ENCODE results near the gene SGIP1. TPM values are rescaled to one million over a fixed set of nuclear protein-coding genes. Genes with fewer than 3 reads are reported as not detected.

SGIP1 gene
- polyA plus RNA-seq, 1 of the 3 experiments (the other 2 are of a cell fraction), result 15.5 TPM

- H3K4me3 ChIP-seq (ENCODE audit: low read depth in 2 of 2, low read length in 1 of 2), result no peak overlapping the region
- H3K9me3 ChIP-seq, result no peaks in the 10 kb centered on the region
- peak in 1 of 2 experiments; percentile 55; a peak in 1 of 4 replicates for TF ChIP-seq EP300 (IDR thresholded peaks at IDR 0.05; ENCODE audit: borderline replicate concordance in 1 of 2, low read depth in 1 of 2, low read length in 1 of 2)
- TF ChIP-seq CHD2 (IDR thresholded peaks at IDR 0.05; ENCODE audit: low read length, partially characterized antibody), result peak; percentile 11
- TF ChIP-seq REST (IDR thresholded peaks at IDR 0.05; ENCODE audit: low read depth, low read length), result peak; percentile 58; the same call in 1 of the 2 replicates
- TF ChIP-seq FOXJ3 (CRISPR knock-in tag; IDR thresholded peaks at IDR 0.05), result 0 out of 2 replicates have a peak, but pooled peaks have one; percentile 51
- TF ChIP-seq ELF1 (IDR thresholded peaks at IDR 0.05), result no peak
- no peak for TF ChIP-seq TEAD4 (IDR thresholded peaks at IDR 0.05; ENCODE audit: borderline replicate concordance, insufficient read depth)
- TF ChIP-seq RAD21 (IDR thresholded peaks at IDR 0.05; ENCODE audit: low read length), result no peak
- TF ChIP-seq RCOR1 (IDR thresholded peaks at IDR 0.05; ENCODE audit: low read length), result peak; percentile 62; the same call in 1 of the 2 replicates
- no peaks in the 10 kb centered on the region for H3K9me2 ChIP-seq
- H3K79me2 ChIP-seq (ENCODE audit: insufficient read depth), result peaks cover 44% of the 10 kb centered on the region
- H3F3A ChIP-seq (replicated peaks; ENCODE audit: insufficient read depth), result peaks cover 36% of the 10 kb centered on the region
- no peaks in the 10 kb centered on the region for H3K27me3 ChIP-seq (ENCODE audit: insufficient read depth)
- H3K4me2 ChIP-seq, result no peak overlapping the region
- peaks cover 35 to 36% of the 10 kb centered on the region in 2 experiments for H3K4me1 ChIP-seq (ENCODE audit: control insufficient read depth in 1 of 2, insufficient read depth in 2 of 2, low read depth in 1 of 2, low read length in 1 of 2)
- peak overlapping the region in 1 of 2 experiments; percentile 86; a peak in 2 of 4 replicates for H3K27ac ChIP-seq (ENCODE audit: low read depth in 2 of 2, low read length in 1 of 2)
- ChIA-PET POLR2A (interaction anchor here (0.6 kb wide), 1 partner anchor 25 kb away, joined by 3 read pairs; the partner anchor contains the start of gene SGIP1), CTCF (interaction anchor here (1.0 to 1.7 kb wide), 3 partner anchors 11 to 167 kb away, joined by 3 to 5 read pairs (median 4); no protein-coding TSS in a partner anchor)
- H2AFZ ChIP-seq (ENCODE audit: low read depth), result no peak overlapping the region
- H3K9ac ChIP-seq, result no peak overlapping the region
- WGBS (ENCODE audit: low lambda C conversion rate), result 66% methylated on average over 4 of the region's 4 CpGs
- no peaks in the 10 kb centered on the region for H4K20me1 ChIP-seq (ENCODE audit: insufficient read depth)
- DNase-seq, result peak; percentile 8
- H3K36me3 ChIP-seq (replicated peaks in 1 of 2; ENCODE audit: control insufficient read depth in 1 of 2, insufficient read depth in 2 of 2, low read length in 1 of 2), result peaks cover 12 to 26% of the 10 kb centered on the region in 2 experiments
Measured at GRCh38 chr1:66559517-66559916, 25.6 kb downstream of the SGIP1 start.

GRCh38 chr1:66562561-66562960 lies 28.6 kb downstream of the SGIP1 start:
- no peak for DNase-seq
- 97% methylated on average over 3 of the region's 3 CpGs for WGBS (ENCODE audit: low lambda C conversion rate)
- Histone ChIP-seq H2AFZ (ENCODE audit: low read depth) (no peak overlapping the region), H4K20me1 (ENCODE audit: insufficient read depth) (no peaks in the 10 kb centered on the region), H3K27me3 (ENCODE audit: insufficient read depth) (no peaks in the 10 kb centered on the region), H3K79me2 (ENCODE audit: insufficient read depth) (peaks cover 55% of the 10 kb centered on the region), H3K9ac (peak overlapping the region; percentile 67), H3F3A (replicated peaks; ENCODE audit: insufficient read depth) (peaks cover 37% of the 10 kb centered on the region), H3K9me3 (no peaks in the 10 kb centered on the region), H3K4me3 (ENCODE audit: low read depth in 2 of 2, low read length in 1 of 2) (no peak overlapping the region), H3K27ac (ENCODE audit: low read depth in 2 of 2, low read length in 1 of 2) (peak overlapping the region; percentile 63 to 99), H3K4me1 (ENCODE audit: control insufficient read depth in 1 of 2, insufficient read depth in 2 of 2, low read depth in 1 of 2, low read length in 1 of 2) (peaks cover 26% of the 10 kb centered on the region in 2 experiments), H3K9me2 (no peaks in the 10 kb centered on the region), H3K36me3 (replicated peaks in 1 of 2; ENCODE audit: control insufficient read depth in 1 of 2, insufficient read depth in 2 of 2, low read length in 1 of 2) (peaks cover 15 to 16% of the 10 kb centered on the region in 2 experiments), H3K4me2 (peak overlapping the region; percentile 69)
- CTCF ChIA-PET, result no interaction called here
- POLR2A ChIA-PET, result no interaction called here
- TF ChIP-seq PBX3 (IDR thresholded peaks at IDR 0.05) (no peak), USF1 (IDR thresholded peaks at IDR 0.05; ENCODE audit: borderline replicate concordance, low read depth) (no peak), ZBTB33 (IDR thresholded peaks at IDR 0.05; ENCODE audit: borderline replicate concordance, low read depth) (no peak), NRF1 (IDR thresholded peaks at IDR 0.05; ENCODE audit: low read depth, low read length) (no peak), MEF2A (IDR thresholded peaks at IDR 0.05; ENCODE audit: borderline replicate concordance, low read depth) (no peak), MAX (IDR thresholded peaks at IDR 0.05; ENCODE audit: low read depth) (no peak), RFX5 (IDR thresholded peaks at IDR 0.05; ENCODE audit: low read length) (no peak), FOXJ3 (CRISPR knock-in tag; IDR thresholded peaks at IDR 0.05) (no peak), GABPA (IDR thresholded peaks at IDR 0.05; ENCODE audit: low read depth) (no peak), CHD2 (IDR thresholded peaks at IDR 0.05; ENCODE audit: low read length, partially characterized antibody) (no peak), TEAD4 (IDR thresholded peaks at IDR 0.05; ENCODE audit: borderline replicate concordance, insufficient read depth) (no peak), YY1 (IDR thresholded peaks at IDR 0.05; ENCODE audit: low read depth) (no peak), RCOR1 (IDR thresholded peaks at IDR 0.05; ENCODE audit: low read length) (no peak), RAD21 (IDR thresholded peaks at IDR 0.05; ENCODE audit: low read length) (no peak), EZH2phosphoT487 (IDR thresholded peaks at IDR 0.05; ENCODE audit: borderline replicate concordance, low read depth) (no peak), RXRA (IDR thresholded peaks at IDR 0.05; ENCODE audit: borderline replicate concordance, low read depth) (no peak), ELF1 (IDR thresholded peaks at IDR 0.05) (no peak)

Data from SK-N-SH (cell line).